ENCODE data around the gene COL13A1. TPM values are rescaled to one million over a fixed set of nuclear protein-coding genes. Genes with fewer than 3 reads are reported as not detected.

The COL13A1 gene
- total and polyA plus RNA-seq, 2 experiments from 2014 or later, result 5.2 to 8.6 TPM

DNA sequence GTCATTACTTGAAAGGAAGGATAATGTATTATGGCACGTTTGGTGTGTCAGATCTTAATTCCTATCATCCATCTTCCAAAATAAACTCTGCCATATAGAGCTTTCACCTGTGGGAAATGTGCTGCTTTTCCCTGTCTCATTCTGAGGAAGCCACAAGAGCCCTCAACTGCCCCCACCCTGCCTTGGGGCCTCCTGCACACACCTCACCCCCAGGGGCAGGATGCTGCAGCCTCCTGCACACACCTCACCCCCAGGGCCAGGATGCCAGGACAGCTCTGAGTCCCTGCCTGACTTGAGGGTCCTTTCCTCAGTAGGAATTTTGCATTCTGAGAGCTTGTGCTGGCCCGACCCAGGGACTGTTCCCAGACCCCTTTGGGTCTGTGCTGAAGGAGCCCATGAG lies 67.1 kb downstream of the COL13A1 start:
- 0 out of 2 replicates have a peak, but pooled peaks cover 5% of the 10 kb centered on the region for H3F3A ChIP-seq (replicated peaks; ENCODE audit: low read depth)
- TF ChIP-seq, protein P1, sequence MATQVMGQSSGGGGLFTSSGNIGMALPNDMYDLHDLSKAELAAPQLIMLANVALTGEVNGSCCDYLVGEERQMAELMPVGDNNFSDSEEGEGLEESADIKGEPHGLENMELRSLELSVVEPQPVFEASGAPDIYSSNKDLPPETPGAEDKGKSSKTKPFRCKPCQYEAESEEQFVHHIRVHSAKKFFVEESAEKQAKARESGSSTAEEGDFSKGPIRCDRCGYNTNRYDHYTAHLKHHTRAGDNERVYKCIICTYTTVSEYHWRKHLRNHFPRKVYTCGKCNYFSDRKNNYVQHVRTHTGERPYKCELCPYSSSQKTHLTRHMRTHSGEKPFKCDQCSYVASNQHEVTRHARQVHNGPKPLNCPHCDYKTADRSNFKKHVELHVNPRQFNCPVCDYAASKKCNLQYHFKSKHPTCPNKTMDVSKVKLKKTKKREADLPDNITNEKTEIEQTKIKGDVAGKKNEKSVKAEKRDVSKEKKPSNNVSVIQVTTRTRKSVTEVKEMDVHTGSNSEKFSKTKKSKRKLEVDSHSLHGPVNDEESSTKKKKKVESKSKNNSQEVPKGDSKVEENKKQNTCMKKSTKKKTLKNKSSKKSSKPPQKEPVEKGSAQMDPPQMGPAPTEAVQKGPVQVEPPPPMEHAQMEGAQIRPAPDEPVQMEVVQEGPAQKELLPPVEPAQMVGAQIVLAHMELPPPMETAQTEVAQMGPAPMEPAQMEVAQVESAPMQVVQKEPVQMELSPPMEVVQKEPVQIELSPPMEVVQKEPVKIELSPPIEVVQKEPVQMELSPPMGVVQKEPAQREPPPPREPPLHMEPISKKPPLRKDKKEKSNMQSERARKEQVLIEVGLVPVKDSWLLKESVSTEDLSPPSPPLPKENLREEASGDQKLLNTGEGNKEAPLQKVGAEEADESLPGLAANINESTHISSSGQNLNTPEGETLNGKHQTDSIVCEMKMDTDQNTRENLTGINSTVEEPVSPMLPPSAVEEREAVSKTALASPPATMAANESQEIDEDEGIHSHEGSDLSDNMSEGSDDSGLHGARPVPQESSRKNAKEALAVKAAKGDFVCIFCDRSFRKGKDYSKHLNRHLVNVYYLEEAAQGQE (IDR thresholded peaks at IDR 0.05; ENCODE audit: unreplicated experiment), result no peak
- TF ChIP-seq, protein P2, sequence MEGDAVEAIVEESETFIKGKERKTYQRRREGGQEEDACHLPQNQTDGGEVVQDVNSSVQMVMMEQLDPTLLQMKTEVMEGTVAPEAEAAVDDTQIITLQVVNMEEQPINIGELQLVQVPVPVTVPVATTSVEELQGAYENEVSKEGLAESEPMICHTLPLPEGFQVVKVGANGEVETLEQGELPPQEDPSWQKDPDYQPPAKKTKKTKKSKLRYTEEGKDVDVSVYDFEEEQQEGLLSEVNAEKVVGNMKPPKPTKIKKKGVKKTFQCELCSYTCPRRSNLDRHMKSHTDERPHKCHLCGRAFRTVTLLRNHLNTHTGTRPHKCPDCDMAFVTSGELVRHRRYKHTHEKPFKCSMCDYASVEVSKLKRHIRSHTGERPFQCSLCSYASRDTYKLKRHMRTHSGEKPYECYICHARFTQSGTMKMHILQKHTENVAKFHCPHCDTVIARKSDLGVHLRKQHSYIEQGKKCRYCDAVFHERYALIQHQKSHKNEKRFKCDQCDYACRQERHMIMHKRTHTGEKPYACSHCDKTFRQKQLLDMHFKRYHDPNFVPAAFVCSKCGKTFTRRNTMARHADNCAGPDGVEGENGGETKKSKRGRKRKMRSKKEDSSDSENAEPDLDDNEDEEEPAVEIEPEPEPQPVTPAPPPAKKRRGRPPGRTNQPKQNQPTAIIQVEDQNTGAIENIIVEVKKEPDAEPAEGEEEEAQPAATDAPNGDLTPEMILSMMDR (conservative IDR thresholded peaks at IDR 0.05; ENCODE audit: low read depth in 2 of 2), result no peak
- TF ChIP-seq NANOG (IDR thresholded peaks at IDR 0.05; ENCODE audit: borderline replicate concordance) (no peak), JUNB (IDR thresholded peaks at IDR 0.05; ENCODE audit: unreplicated experiment) (no peak), ZNF114 (CRISPR knock-in tag; IDR thresholded peaks at IDR 0.05) (no peak)
- TF ChIP-seq, protein P3, sequence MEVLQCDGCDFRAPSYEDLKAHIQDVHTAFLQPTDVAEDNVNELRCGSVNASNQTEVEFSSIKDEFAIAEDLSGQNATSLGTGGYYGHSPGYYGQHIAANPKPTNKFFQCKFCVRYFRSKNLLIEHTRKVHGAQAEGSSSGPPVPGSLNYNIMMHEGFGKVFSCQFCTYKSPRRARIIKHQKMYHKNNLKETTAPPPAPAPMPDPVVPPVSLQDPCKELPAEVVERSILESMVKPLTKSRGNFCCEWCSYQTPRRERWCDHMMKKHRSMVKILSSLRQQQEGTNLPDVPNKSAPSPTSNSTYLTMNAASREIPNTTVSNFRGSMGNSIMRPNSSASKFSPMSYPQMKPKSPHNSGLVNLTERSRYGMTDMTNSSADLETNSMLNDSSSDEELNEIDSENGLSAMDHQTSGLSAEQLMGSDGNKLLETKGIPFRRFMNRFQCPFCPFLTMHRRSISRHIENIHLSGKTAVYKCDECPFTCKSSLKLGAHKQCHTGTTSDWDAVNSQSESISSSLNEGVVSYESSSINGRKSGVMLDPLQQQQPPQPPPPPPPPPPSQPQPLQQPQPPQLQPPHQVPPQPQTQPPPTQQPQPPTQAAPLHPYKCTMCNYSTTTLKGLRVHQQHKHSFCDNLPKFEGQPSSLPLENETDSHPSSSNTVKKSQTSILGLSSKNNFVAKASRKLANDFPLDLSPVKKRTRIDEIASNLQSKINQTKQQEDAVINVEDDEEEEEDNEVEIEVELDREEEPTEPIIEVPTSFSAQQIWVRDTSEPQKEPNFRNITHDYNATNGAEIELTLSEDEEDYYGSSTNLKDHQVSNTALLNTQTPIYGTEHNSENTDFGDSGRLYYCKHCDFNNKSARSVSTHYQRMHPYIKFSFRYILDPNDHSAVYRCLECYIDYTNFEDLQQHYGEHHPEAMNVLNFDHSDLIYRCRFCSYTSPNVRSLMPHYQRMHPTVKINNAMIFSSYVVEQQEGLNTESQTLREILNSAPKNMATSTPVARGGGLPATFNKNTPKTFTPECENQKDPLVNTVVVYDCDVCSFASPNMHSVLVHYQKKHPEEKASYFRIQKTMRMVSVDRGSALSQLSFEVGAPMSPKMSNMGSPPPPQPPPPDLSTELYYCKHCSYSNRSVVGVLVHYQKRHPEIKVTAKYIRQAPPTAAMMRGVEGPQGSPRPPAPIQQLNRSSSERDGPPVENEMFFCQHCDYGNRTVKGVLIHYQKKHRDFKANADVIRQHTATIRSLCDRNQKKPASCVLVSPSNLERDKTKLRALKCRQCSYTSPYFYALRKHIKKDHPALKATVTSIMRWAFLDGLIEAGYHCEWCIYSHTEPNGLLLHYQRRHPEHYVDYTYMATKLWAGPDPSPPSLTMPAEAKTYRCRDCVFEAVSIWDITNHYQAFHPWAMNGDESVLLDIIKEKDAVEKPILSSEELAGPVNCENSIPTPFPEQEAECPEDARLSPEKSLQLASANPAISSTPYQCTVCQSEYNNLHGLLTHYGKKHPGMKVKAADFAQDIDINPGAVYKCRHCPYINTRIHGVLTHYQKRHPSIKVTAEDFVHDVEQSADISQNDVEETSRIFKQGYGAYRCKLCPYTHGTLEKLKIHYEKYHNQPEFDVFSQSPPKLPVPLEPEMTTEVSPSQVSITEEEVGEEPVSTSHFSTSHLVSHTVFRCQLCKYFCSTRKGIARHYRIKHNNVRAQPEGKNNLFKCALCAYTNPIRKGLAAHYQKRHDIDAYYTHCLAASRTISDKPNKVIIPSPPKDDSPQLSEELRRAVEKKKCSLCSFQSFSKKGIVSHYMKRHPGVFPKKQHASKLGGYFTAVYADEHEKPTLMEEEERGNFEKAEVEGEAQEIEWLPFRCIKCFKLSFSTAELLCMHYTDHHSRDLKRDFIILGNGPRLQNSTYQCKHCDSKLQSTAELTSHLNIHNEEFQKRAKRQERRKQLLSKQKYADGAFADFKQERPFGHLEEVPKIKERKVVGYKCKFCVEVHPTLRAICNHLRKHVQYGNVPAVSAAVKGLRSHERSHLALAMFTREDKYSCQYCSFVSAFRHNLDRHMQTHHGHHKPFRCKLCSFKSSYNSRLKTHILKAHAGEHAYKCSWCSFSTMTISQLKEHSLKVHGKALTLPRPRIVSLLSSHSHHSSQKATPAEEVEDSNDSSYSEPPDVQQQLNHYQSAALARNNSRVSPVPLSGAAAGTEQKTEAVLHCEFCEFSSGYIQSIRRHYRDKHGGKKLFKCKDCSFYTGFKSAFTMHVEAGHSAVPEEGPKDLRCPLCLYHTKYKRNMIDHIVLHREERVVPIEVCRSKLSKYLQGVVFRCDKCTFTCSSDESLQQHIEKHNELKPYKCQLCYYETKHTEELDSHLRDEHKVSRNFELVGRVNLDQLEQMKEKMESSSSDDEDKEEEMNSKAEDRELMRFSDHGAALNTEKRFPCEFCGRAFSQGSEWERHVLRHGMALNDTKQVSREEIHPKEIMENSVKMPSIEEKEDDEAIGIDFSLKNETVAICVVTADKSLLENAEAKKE (CRISPR knock-in tag; IDR thresholded peaks at IDR 0.05), result no peak
- Mint-ChIP-seq H3K36me3 (ENCODE audit: low read depth) (no peaks in the 10 kb centered on the region), H3K4me1 (peaks cover 89% of the 10 kb centered on the region), H3K4me3 (no peak overlapping the region; the same call in 2 of the 3 replicates), H3K9me3 (no peaks in the 10 kb centered on the region), H3K27me3 (ENCODE audit: insufficient read depth, low read depth, poor library complexity) (peaks cover 38% of the 10 kb centered on the region), H3K27ac (no peak overlapping the region)
- no peaks in the 10 kb centered on the region for H3K27me3 ChIP-seq (ENCODE audit: insufficient read depth)
- H4K20me1 ChIP-seq (replicated peaks; ENCODE audit: insufficient read depth), result no peaks in the 10 kb centered on the region
- no peak overlapping the region for H3K4me3 ChIP-seq
- H3K79me2 ChIP-seq (replicated peaks; ENCODE audit: insufficient read depth), result no peaks in the 10 kb centered on the region
- H2AFZ ChIP-seq, result no peak overlapping the region
- no peaks in the 10 kb centered on the region for H3K9me2 ChIP-seq (ENCODE audit: insufficient read depth)
- H3K36me3 ChIP-seq (ENCODE audit: insufficient read depth), result no peaks in the 10 kb centered on the region
- ATAC-seq (no peak), DNase-seq (ENCODE audit: low spot score) (no peak)
- peaks cover 74% of the 10 kb centered on the region for H3K4me1 ChIP-seq (ENCODE audit: insufficient read depth)
- H3K27ac ChIP-seq (ENCODE audit: low read depth), result no peak overlapping the region
- H3K4me2 ChIP-seq, result peak overlapping the region; percentile 71
